ENCODE results near the gene DTYMK. TPM values are rescaled to one million over a fixed set of nuclear protein-coding genes. Genes with fewer than 3 reads are reported as not detected.

The DTYMK gene, protein sequence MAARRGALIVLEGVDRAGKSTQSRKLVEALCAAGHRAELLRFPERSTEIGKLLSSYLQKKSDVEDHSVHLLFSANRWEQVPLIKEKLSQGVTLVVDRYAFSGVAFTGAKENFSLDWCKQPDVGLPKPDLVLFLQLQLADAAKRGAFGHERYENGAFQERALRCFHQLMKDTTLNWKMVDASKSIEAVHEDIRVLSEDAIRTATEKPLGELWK
- total RNA-seq (2014; rRNA removed; shearing (Covaris generic)): 142 and 151 TPM in 2 replicates
- 54.7 and 85.1 TPM in 2 replicates for polyA plus RNA-seq (2015; cell fraction: cytosol; rRNA removed)
- polyA plus RNA-seq (2015; cell fraction: nucleus; rRNA removed): 44.1 and 65.9 TPM in 2 replicates

DNA sequence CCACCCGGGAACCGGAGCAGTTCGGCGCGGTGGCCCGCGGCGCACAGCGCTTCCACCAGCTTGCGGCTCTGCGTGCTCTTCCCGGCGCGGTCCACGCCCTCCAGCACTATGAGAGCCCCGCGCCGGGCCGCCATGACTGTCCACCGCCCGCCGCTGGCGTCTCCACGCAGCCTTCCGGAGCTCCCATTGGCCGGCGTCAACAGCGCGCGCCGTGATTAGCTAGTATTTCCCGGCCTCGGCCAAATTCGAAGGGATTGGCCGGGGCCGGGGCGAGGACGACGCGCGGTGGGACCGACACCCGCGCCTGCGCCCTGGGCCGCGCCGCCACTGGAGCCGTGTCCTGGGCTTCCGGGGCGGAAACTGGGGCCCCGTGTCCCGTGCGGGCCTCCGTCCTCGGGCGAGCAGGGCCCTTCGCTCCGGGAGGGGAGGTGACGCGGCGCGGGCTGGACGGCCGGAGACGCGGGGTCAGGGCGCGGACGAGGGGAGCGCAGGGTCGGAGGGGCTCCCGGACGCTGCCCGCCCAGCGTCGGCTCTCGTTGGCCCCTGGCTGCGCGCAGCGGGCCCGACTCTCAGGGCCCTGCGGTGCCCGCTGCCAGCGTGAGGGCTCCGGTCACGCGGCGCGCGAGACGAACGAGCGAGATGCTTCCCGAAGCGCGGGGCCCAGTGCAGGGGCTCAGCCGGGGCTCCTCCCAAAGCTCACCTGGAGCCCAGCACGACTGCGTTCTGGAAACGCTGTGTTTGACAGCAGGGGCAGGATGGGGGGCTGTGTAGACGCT, at the start of gene DTYMK:
Gene DTYMK, minus strand, starts transcription at position 166 of the 776 bp plus-strand sequence. Its CDS starts 32 bp downstream, at position 134.
- DNase-seq (ENCODE audit: low read depth): peak; percentile 96

DNA sequence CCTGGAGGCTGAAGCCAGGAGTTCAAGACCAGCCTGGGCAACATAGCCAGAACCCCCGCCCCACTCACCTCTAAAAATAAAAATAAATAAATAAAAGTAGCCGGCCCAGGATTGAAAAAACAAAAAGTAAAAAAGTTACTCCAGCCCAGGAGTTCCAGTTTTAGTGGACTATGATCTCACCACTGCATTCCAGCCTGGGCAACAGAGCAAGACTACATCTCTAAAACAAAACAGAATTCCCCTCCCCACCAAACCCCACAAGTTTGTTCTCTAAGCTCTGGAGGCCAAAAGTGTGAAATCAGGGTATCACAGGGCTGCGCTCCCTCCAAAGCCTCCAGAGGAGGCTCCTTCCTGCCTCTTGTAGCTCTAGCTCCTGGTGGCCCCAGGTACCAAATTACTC, 49.5 kb upstream of the DTYMK start:
- no peak for DNase-seq (ENCODE audit: low read depth)

DNA sequence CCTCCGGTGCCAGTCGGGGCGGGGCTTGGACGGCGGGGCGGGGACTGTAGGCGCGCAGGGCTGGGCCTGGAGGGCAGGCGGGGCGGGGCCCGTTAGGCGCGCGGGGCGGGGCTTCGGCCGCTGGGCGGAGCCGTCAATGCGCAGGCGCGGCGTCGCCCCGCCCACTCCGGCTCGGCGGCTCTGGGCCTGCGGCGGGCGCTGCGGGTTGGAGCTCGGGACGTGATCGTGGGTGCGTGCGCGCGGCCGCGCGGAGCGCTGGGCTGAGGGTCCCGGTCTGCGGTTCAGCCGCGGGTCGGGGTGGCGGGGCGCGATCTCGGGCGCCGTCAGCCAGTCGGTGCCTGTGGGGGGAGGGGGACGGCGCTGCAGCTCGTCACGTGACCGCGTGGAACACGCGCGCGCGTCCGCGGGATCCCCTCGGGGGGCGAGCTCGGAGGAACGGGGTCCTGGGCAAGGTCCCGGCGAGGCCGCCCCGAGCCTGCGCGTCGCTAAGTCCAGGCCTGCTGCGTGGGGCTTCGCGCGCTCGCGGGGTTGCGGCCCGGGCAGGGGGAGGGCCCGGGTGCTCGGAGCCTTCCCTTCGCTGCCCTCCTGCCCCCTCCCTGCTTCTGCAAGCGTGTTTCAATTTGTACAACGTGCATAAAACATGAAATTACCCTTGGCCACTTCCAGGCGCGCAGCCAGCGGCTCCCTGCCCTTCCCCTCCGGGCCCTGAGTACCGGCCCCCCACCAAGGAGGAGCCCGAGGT, 48.0 kb upstream of the DTYMK start, which contains the start of gene D2HGDH:
Gene D2HGDH, plus strand, starts transcription at position 164 of the 742 bp plus-strand sequence. CDS start 595 bp downstream, outside the sequence.
- DNase-seq (ENCODE audit: low read depth): peak; percentile 55

DNA sequence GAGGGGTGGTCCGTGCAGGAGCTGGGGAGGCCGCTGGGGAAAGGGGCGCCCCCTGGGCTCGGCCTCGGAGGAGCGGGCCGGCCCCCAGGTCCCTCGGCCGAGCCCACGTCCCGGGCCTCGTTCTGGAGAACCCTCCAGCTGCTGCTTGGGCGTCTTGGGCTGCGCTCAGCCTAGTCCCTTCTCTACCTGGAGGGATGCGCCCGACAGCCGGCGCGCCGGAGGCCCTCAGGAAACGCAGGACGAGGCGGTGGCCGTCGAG, 47.5 kb upstream of the DTYMK start:
- DNase-seq (ENCODE audit: low read depth): no peak

DNA sequence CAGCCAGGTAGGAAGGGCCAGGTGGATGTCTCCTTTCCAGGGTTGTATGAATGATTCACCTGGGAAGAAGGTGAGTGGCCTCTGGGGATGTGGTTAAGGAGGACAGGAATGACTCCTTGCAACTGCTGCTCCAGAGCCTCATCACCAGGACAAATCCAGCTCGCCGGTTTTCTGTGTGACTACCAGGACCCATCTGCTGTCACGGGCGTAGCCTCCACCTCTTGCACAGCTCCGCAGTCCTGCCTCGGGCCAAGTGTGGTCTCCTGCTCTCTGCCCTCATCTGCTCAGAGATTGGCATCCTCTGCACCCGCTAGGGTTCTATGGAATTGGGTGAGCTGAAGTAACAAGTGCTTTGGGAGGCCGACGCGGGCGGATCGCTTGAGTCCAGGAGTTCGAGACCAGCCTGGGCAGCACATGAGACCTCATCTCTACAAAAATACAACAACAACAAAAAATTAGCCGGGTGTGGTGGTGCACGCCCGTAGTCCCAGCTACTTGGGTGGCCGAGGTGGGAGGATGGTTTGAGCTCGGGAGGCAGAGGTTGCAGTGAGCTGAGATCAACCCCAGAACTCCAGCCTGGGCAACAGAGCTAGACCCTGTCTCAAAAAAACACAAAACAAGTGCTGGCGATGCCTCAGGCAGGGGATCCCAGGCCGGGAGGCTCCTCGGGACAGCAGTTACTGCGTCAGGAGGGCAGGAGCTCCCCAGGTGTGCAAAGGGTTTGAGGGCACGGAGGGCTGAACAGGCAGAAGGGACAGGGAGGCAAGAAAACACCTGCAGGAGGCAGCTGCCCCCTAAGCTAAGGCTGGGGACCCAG, 47.0 kb upstream of the DTYMK start:
- DNase-seq (ENCODE audit: low read depth): no peak

DNA sequence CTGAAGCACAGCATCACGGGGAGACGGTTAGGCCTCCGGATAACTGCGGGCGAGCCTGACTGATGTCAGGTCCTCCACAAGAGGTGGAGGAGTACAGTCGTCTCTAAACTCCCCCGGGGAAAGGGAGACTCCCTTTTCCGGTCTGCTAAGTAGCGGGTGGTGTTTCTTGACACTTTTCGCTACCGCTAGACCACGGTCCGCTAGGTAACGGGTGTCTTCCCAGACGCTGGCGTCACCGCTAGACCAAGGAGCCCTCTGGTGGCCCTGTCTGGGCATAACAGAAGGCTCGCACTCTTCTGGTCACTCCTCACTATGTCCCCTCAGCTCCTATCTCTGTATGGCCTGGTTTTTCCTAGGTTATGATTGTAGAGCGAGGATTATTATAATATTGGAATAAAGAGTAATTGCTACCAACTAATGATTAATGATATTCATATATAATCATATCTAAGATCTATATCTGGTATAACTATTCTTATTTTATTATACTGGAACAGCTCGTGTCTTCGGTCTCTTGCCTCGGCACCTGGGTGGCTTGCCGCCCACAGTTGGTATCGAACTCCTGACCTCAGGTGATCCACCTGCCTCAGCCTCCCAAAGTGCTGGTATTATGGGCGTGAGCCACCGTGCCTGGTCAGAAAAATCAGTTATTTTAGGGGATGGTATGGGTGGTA, 46.0 kb upstream of the DTYMK start:
- DNase-seq (ENCODE audit: low read depth): peak; percentile 42

DNA sequence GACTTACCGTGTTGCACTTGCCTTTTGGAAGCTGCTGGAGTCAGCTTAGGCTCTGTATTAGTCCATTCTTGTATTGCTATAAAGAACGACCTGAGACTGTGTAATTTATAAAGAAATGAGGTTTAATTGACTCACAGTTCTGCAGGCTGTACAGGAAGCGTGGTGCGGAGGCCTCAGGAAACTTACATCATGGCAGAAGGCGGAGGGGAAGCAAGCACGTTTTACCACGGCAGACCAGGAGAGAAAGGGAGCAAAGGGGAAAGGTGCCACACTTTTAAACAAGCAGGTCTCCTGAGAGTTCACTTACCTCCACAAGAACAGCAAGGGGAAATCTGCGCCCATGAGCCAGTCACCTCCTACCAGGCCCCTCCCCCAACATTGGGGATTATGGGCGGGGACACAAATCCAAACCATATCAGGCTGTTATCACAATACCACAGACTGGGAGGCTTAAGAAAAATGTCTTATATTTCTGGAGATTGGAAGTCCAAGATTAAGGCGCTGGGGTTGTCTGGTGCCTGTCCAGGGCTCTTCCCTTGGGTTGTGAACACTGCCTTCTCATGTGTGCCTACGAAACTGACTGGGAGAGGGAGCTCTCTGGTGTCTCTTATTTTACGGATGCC, 44.2 kb upstream of the DTYMK start:
- no peak for DNase-seq (ENCODE audit: low read depth)

DNA sequence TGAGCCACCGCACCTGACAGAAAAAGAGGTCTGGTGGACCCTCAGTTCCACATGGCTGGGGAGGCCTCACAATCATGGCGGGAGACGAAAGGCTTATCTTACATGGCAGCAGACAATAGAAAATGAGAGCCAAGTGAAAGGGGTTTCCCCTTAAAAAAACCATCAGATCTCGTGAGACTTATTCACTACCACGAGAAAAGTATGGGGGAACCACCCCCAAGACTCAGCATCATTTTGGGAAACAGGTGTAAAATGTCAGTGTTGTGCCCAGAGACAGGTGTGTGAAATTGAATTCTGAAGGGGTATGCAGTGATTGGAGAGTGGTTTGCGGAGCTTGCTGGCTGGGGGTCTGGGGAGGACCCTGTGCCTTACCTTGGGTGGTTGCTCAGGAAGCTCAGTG, 43.3 kb upstream of the DTYMK start:
- no peak for DNase-seq (ENCODE audit: low read depth)

DNA sequence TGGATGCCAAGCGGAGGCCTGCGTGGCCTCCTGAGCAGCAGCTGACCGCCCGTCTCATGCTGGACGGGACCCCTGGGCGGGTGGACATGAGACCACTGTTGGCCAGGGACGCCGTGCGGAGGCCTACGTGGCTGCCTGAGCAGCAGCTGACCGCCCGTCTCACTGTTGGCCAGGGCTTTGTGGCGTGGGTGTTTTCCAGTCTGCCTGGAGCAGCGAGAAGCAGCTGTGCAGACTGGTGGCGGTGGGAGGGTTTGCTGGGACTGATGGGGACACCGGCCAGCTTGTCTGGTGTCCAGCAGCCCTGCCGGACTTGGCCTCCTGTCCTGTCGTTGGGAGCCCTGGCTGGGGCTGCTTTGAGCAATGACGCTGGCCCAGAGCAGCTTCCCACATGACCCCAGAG, 42.0 kb upstream of the DTYMK start:
- no peak for DNase-seq (ENCODE audit: low read depth)

DNA sequence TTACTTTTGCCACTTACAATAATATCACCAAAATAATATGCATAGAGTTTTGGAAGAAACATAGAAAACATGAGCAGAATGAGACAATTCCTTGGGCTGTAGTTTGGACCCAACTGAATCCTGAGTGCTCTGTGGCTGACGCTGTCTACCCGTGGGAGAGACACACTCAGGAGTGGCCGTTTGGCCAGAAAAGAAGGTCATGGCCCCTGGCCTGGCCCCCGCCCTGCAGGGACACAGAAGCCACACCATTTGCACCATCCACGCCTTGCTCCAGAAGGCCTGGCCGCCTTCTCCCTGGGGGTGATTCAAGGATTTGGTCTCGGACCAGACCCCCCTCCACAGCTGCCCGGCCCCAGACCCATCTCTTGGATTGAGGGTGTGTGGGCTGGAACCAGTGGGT, 41.4 kb upstream of the DTYMK start:
- DNase-seq (ENCODE audit: low read depth): no peak

DNA sequence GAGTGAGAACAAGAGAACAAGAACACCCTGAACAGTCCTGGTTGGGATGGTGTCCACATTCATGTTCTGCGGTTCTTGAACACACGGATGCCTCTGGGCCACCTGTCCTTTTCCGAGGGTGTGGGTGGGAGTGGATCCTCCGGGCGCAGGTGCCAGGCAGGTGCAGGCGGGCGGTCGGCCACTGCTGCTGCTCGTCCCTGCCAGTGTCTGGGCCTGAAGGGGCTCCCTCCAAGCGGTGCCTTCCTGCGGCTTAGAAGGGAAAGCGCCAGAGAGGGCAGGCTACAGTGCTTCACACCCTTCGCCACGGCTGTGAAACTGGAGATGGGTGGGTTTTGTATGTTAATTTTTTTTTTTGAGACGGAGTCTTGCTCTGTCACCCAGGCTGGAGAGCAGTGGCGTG, 39.8 kb upstream of the DTYMK start:
- no peak for DNase-seq (ENCODE audit: low read depth)

DNA sequence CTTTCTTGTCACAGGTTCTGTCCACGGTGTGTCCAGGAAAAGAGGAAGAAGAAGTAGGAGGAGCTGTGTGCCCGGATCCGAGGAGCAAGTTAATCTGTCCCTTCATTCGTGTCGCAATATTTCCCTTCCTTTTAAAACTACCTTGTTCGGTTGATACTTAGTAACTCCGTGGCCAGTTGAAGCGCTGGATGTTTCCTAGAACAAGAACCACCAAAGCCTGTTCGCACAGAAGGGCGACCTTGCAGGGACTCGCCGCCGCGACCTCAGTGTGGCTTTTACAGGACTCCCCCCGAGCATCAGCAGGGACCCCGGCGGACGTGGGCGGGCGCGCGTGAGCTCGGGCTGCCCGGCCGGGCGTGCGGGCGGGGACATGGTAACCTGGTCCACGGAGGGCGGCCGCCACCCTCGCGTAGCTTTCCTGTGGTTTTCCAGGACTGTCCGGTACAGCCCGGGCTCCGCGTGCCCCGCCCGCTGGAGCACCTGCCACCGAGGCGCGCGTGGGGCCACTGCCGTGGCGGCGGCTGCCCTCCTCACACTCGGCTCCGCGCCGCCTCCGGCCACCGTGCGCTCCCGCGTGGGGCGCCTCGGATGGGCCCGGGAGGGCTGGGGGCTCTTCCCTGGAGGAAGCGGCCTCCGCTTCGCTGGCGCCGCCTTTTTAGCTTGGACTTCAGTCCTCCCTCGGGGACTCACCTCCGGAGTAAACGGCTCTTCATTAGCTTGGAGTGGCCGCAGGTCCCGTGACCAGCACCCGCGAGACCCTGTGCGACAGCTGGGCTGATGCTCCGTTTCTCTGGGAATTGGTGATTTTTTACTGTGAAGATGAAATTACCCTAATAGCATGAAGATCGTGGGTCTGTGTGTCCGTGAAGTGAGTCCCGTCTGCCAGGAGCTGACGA, 38.6 kb upstream of the DTYMK start:
- no peak for DNase-seq (ENCODE audit: low read depth)

DNA sequence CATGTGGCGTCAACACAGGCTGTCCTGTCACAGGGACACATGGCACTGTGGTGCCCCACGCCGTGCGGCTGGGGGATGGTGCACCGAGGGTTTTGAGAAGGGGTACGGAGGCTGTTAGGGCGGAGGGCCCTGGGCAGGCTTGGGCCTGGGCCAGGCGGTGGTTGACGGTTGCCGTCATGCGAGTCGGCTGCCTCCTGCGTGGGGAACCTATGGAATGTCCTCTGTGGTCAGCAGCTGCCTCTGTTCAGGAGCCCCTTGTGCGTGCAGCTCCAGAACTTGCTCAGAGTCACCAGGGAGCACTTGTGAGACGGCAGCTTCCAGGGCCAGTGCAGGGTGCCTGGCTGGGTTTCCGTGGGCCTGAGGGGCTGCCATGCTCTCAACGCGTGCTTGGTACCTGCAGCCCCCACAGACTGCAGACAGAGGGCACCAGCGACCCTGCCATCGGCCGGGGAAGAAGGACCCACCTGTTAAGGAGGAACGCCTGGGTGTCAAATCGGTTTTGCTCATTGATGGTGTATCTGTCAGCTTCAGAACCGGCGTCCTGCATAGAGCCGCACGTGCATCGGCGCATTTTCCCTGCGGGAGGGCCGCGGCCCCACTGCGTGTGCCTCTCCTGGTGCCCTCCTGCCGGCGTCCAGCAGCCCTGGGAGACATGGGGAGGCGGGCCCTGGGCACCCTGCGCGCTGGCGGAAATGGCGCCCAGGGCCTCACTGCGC, 37.8 kb upstream of the DTYMK start:
- no peak for DNase-seq (ENCODE audit: low read depth)

DNA sequence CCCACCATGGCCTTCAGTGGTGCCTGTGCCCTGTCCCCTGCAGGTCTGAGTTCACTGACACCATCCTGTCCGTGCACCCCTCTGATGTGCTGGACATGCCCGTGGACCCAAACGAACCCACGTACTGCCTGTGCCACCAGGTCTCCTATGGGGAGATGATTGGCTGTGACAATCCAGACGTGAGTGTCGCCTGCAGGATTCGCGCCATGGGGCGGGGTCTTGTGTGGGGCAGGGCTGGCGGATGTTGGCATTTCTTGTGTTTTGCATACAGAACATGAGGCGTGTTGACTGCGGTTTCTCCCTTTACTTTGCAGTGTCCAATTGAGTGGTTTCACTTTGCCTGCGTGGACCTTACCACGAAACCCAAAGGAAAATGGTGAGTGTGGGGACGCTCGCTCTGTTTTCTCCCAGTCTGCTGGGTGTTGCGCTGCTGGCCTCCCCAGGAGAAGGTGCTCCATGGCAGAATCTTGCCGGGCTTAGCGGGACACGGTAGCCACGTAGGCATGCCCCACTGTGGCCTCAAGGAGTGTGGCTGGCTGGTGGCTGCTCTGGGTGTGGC, 36.4 kb upstream of the DTYMK start:
- no peak for DNase-seq (ENCODE audit: low read depth)

DNA sequence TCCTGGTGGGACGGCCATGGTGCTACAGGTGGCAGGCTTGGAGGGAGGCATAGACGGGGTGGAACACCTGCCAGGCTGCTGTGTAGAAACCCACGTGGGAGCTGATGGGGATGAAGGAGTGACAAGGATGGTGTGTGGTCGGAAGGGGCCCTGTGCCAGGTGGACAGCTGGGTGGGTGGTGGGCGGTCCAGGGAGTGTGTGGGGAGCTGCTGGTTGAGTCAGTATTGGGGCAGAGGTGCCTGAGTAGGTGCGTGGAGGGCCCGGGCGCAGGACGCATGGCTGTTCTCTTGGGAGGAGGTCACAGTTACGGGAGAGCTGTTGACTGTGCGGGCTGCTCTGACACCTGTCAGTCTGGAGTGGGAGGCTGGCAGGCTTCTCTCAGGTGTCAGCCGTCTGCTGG, 35.2 kb upstream of the DTYMK start:
- no peak for DNase-seq (ENCODE audit: low read depth)

DNA sequence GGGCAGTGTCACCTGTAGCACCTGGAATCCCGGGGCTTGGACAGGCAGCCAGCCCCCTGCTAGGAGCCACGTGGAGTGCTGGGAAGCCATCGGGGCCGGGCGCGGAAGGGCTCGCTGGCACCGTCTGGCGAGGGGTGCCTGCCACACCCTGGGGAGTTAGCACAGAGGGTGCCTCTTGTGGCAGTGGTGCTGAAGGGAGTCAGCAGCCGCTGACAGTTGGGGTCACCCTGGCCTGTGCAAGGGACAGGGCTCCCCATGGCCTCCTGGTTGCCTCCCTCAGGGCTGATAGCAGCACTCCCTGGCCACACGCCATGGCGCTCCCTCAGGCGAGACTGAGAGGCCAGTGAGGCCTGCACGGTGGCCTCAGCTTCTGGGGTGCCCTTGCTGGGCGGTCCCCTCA, 33.9 kb upstream of the DTYMK start:
- DNase-seq (ENCODE audit: low read depth): no peak

DNA sequence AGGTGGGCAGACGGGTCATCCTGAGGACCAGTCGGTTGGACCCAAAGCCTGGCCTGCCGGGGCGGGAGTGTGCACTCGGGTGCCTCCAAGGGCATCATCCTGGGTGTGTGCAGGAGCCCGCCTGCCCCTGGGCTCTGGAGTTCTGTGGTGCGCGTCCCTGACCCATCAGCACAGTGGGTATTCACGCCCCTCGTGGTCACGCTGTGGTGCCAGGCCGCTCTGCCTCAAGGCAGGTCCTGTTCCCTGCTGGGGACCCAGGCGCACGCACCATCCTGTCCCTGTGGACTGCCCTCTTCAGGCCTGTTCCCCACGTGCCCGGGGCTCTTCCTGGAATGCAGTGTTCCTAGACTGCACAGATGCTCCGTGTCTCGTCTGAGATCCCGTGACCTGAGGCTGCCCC, 33.5 kb upstream of the DTYMK start:
- DNase-seq (ENCODE audit: low read depth): no peak

DNA sequence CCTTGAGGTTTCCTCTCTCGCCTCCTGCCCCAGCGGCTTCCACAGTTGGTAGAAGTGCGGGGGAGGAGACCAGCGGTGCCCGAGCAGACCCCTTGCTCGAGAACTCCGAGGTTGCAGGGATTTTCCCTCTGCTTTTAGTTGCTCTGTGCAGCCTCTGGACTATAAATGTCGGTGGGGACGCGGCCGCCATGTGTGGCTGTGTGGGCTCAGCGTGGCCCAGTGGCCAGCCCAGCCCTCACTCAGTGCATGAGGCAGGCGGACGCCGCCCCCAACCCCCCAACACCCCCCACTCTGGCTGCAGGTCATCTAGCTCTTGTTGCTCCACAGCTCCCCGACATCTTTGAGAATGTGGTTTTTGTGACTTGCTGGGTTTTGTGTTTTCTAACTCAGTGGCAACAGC, 32.5 kb upstream of the DTYMK start:
- no peak for DNase-seq (ENCODE audit: low read depth)

All from HT1080 (cell line).